ENCODE results near the gene MYL6.

MYL6 gene

DNA sequence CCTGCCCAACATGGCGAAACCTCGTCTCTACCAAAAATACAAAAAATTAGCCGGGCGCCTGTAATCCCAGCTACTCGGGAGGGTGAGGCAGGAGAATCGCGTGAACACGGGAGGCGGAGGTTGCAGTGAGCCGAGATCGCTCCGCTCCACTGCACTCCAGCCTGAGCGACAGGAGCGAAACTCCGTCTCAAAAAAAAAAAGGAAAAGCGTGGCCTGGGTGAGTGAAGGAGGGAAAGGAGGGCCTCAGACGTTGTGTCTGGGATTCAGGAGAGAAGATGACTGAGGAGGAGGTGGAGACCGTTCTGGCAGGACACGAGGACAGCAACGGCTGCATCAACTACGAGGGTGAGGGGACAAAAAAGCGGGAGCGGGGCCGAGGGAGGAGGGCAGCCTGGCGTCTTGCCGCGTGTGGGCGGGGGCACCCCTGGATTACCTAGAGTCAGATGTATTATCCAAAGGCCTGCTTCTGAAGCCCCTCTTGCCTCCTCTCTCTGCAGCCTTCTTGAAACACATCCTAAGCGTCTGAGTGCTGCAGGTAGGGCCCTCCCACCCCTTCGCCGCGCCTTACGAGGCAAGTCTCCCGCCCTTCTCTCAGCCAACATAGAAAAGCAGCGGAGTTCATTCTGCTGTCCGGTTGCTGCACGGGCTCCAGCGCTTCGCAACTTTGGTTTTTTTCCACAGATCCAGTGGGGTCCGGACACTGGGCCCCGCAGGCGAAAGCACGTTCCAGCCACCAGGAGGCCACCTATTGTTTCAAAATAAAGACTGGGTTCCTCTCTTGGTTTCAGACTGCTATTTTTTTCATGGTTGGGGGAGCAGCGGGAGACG, 744 bp upstream of the MYL6 start (continued):
- TF ChIP-seq, protein P1, sequence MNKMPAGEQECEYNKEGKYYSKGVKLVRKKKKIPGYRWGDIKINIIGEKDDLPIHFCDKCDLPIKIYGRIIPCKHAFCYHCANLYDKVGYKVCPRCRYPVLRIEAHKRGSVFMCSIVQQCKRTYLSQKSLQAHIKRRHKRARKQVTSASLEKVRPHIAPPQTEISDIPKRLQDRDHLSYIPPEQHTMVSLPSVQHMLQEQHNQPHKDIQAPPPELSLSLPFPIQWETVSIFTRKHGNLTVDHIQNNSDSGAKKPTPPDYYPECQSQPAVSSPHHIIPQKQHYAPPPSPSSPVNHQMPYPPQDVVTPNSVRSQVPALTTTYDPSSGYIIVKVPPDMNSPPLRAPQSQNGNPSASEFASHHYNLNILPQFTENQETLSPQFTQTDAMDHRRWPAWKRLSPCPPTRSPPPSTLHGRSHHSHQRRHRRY (tag by site-specific recombination; IDR thresholded peaks at IDR 0.05), result peak; percentile 62; the same call in 1 of the 2 replicates
- TF ChIP-seq ZNF221 (tag by site-specific recombination; IDR thresholded peaks at IDR 0.05; ENCODE audit: borderline replicate concordance) (no peak), HIC1 (tag by site-specific recombination; IDR thresholded peaks at IDR 0.05) (0 out of 2 replicates have a peak, but pooled peaks have one; percentile 21), ZNF555 (tag by site-specific recombination; conservative IDR thresholded peaks at IDR 0.05) (no peak), ZNF624 (tag by site-specific recombination; IDR thresholded peaks at IDR 0.05) (0 out of 2 replicates have a peak, but pooled peaks have one; percentile 50), TRIM28 (IDR thresholded peaks at IDR 0.05; ENCODE audit: borderline replicate concordance, low read length) (peak; percentile 3; the same call in 1 of the 2 replicates), SP2 (tag by site-specific recombination; IDR thresholded peaks at IDR 0.05) (peak; percentile 45), ZFP69B (tag by site-specific recombination; IDR thresholded peaks at IDR 0.05) (peak; percentile 70), ZNF148 (tag by site-specific recombination; IDR thresholded peaks at IDR 0.05; ENCODE audit: borderline replicate concordance) (no peak), ZFHX2 (tag by site-specific recombination; conservative IDR thresholded peaks at IDR 0.05) (peak; percentile 60), ZNF449 (tag by site-specific recombination; IDR thresholded peaks at IDR 0.05) (0 out of 2 replicates have a peak, but pooled peaks have one; percentile 35), ZNF133 (tag by site-specific recombination; IDR thresholded peaks at IDR 0.05) (no peak), BCL11A (tag by site-specific recombination; IDR thresholded peaks at IDR 0.05; ENCODE audit: low read depth) (no peak), ZNF777 (tag by site-specific recombination; IDR thresholded peaks at IDR 0.05; ENCODE audit: borderline replicate concordance) (no peak), EGR2 (tag by site-specific recombination; IDR thresholded peaks at IDR 0.05; ENCODE audit: low read depth) (peak; percentile 44; the same call in 1 of the 2 replicates), ZNF19 (tag by site-specific recombination; IDR thresholded peaks at IDR 0.05; ENCODE audit: low read depth) (no peak), ZNF529 (tag by site-specific recombination; IDR thresholded peaks at IDR 0.05; ENCODE audit: insufficient replicate concordance) (no peak), SP3 (tag by site-specific recombination; IDR thresholded peaks at IDR 0.05) (peak; percentile 30; the same call in 1 of the 2 replicates), ZNF121 (tag by site-specific recombination; IDR thresholded peaks at IDR 0.05) (peak; percentile 83), ZNF24 (tag by site-specific recombination; IDR thresholded peaks at IDR 0.05) (no peak), WT1 (tag by site-specific recombination; IDR thresholded peaks at IDR 0.05) (no peak; the same call in 1 of the 2 replicates), ZNF843 (tag by site-specific recombination; IDR thresholded peaks at IDR 0.05) (no peak), BCL11B (tag by site-specific recombination; IDR thresholded peaks at IDR 0.05; ENCODE audit: low read depth) (no peak), ZXDB (tag by site-specific recombination; IDR thresholded peaks at IDR 0.05) (peak; percentile 37), ZNF404 (tag by site-specific recombination; IDR thresholded peaks at IDR 0.05) (no peak), ZFP37 (tag by site-specific recombination; IDR thresholded peaks at IDR 0.05) (peak; percentile 35; the same call in 1 of the 2 replicates), OSR2 (tag by site-specific recombination; IDR thresholded peaks at IDR 0.05) (no peak), ZNF623 (tag by site-specific recombination; IDR thresholded peaks at IDR 0.05) (no peak)
- TF ChIP-seq, protein P2, sequence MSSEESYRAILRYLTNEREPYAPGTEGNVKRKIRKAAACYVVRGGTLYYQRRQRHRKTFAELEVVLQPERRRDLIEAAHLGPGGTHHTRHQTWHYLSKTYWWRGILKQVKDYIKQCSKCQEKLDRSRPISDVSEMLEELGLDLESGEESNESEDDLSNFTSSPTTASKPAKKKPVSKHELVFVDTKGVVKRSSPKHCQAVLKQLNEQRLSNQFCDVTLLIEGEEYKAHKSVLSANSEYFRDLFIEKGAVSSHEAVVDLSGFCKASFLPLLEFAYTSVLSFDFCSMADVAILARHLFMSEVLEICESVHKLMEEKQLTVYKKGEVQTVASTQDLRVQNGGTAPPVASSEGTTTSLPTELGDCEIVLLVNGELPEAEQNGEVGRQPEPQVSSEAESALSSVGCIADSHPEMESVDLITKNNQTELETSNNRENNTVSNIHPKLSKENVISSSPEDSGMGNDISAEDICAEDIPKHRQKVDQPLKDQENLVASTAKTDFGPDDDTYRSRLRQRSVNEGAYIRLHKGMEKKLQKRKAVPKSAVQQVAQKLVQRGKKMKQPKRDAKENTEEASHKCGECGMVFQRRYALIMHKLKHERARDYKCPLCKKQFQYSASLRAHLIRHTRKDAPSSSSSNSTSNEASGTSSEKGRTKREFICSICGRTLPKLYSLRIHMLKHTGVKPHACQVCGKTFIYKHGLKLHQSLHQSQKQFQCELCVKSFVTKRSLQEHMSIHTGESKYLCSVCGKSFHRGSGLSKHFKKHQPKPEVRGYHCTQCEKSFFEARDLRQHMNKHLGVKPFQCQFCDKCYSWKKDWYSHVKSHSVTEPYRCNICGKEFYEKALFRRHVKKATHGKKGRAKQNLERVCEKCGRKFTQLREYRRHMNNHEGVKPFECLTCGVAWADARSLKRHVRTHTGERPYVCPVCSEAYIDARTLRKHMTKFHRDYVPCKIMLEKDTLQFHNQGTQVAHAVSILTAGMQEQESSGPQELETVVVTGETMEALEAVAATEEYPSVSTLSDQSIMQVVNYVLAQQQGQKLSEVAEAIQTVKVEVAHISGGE (tag by site-specific recombination; conservative IDR thresholded peaks at IDR 0.05; ENCODE audit: low read depth), result 0 out of 2 replicates have a peak, but pooled peaks have one; percentile 6
